ENCODE results near the gene SLC22A23. TPM values are rescaled to one million over a fixed set of nuclear protein-coding genes. Genes with fewer than 3 reads are reported as not detected.

SLC22A23 gene
- total and polyA plus RNA-seq, 8 donors = 5.9 to 241 (median 18.9) TPM

GRCh38 chr6:3450888-3451287 is 6.0 kb downstream of the SLC22A23 start:
- Histone ChIP-seq H3K36me3 (no peaks in the 10 kb centered on the region), H3K27ac (no peak overlapping the region), H3K9me3 (no peaks in the 10 kb centered on the region), H3K4me1 (peaks cover 6 to 36% (median 28%) of the 10 kb centered on the region in 4 donors), H3K27me3 (peaks cover 0 to 14% (median 11%) of the 10 kb centered on the region in 3 donors), H3K4me3 (no peak overlapping the region)
- no peak for DNase-seq
- WGBS, 5 donors = 87 to 93% (median 89%) methylated on average over 5 of the region's 5 CpGs
- TF ChIP-seq EP300 (IDR thresholded peaks at IDR 0.05) (no peak), CTCF (IDR thresholded peaks at IDR 0.05) (no peak), POLR2A (IDR thresholded peaks at IDR 0.05) (no peak), POLR2AphosphoS5 (IDR thresholded peaks at IDR 0.05) (no peak)
- intact Hi-C loops (cut with DNase I; ENCODE audit: low total_unique reads) = loop anchor here (10.0 kb wide), 1 partner anchor 284 kb away; no protein-coding TSS in a partner anchor

- DNase-seq = no peak
- no peak overlapping the region for H3K27ac ChIP-seq
- H3K4me3 ChIP-seq = no peak overlapping the region
- intact Hi-C loops (cut with DNase I; ENCODE audit: low total_unique reads) = loop anchor here (10.0 kb wide), 1 partner anchor 285 kb away; no protein-coding TSS in a partner anchor
- H3K36me3 ChIP-seq = no peaks in the 10 kb centered on the region
- H3K4me1 ChIP-seq = peaks cover 0 to 26% (median 21%) of the 10 kb centered on the region in 4 donors
- H3K9me3 ChIP-seq = no peaks in the 10 kb centered on the region
- no peak for TF ChIP-seq POLR2A (IDR thresholded peaks at IDR 0.05)
- TF ChIP-seq EP300 (IDR thresholded peaks at IDR 0.05) = no peak
- no peak for TF ChIP-seq POLR2AphosphoS5 (IDR thresholded peaks at IDR 0.05)
- TF ChIP-seq CTCF (IDR thresholded peaks at IDR 0.05) = no peak
- 85 to 90% (median 89%) methylated on average over 5 of the region's 5 CpGs for WGBS, 5 donors
- peaks cover 0 to 6% (median 4%) of the 10 kb centered on the region in 3 donors for H3K27me3 ChIP-seq
Measured at GRCh38 chr6:3449750-3450305, 7.0 kb downstream of the SLC22A23 start.

GRCh38 chr6:3449321-3449720 is 7.5 kb downstream of the SLC22A23 start:
- peaks cover 0 to 21% (median 21%) of the 10 kb centered on the region in 4 donors for H3K4me1 ChIP-seq
- TF ChIP-seq CTCF (IDR thresholded peaks at IDR 0.05) (no peak), POLR2A (IDR thresholded peaks at IDR 0.05) (no peak), POLR2AphosphoS5 (IDR thresholded peaks at IDR 0.05) (no peak), EP300 (IDR thresholded peaks at IDR 0.05) (no peak)
- H3K9me3 ChIP-seq = no peaks in the 10 kb centered on the region
- no peaks in the 10 kb centered on the region for H3K36me3 ChIP-seq
- no peak overlapping the region for H3K4me3 ChIP-seq
- intact Hi-C loops (cut with DNase I; ENCODE audit: low total_unique reads) = no loop called here
- WGBS, 5 donors = 57 to 74% (median 70%) methylated on average over 2 of the region's 2 CpGs
- H3K27me3 ChIP-seq = peaks cover 0 to 4% (median 4%) of the 10 kb centered on the region in 3 donors
- H3K27ac ChIP-seq = no peak overlapping the region
- DNase-seq = no peak

- peaks cover 0 to 19% (median 13%) of the 10 kb centered on the region in 4 donors for H3K4me1 ChIP-seq
- H3K4me3 ChIP-seq = no peak overlapping the region
- intact Hi-C loops (cut with DNase I; ENCODE audit: low total_unique reads) = no loop called here
- no peaks in the 10 kb centered on the region for H3K36me3 ChIP-seq
- DNase-seq = no peak
- no peak overlapping the region for H3K27ac ChIP-seq
- 92 to 99% (median 96%) methylated on average over 6 of the region's 6 CpGs for WGBS, 5 donors
- H3K9me3 ChIP-seq = no peaks in the 10 kb centered on the region
- no peaks in the 10 kb centered on the region for H3K27me3 ChIP-seq
- no peak for TF ChIP-seq POLR2A (IDR thresholded peaks at IDR 0.05)
- no peak for TF ChIP-seq CTCF (IDR thresholded peaks at IDR 0.05)
- TF ChIP-seq POLR2AphosphoS5 (IDR thresholded peaks at IDR 0.05) = no peak
- TF ChIP-seq EP300 (IDR thresholded peaks at IDR 0.05) = no peak
Measured at GRCh38 chr6:3447005-3447404, 9.8 kb downstream of the SLC22A23 start.

Data from stomach (tissue), 9 donors.